ENCODE results near the gene MAPK1. TPM values are rescaled to one million over a fixed set of nuclear protein-coding genes. Genes with fewer than 3 reads are reported as not detected.

The MAPK1 gene
- total and polyA plus RNA-seq, 9 of the 15 experiments (the other 6 are each of a cell fraction or from before 2014, with no cell fraction given) = 46.3 to 575 (median 283) TPM

GRCh38 chr22:21707677-21708076 lies 159.8 kb downstream of the MAPK1 start (continued):
- TF ChIP-seq CTCFL (IDR thresholded peaks at IDR 0.05; ENCODE audit: borderline replicate concordance, insufficient read depth, low read depth, low read length, poor library complexity, severe bottlenecking) = no peak
- TF ChIP-seq ZBTB7A (IDR thresholded peaks at IDR 0.05; ENCODE audit: borderline replicate concordance, control insufficient read depth, low read depth, low read length) = no peak
- no peak for TF ChIP-seq NFIX (CRISPR knock-in tag; IDR thresholded peaks at IDR 0.05; ENCODE audit: low read depth)
- no peak for TF ChIP-seq RFX5 (IDR thresholded peaks at IDR 0.05; ENCODE audit: low read depth, low read length)
- TF ChIP-seq RCOR1 (IDR thresholded peaks at IDR 0.05; ENCODE audit: borderline replicate concordance in 1 of 2, low read depth in 2 of 2, low read length in 2 of 2) = peak; percentile 95 to 100
- no peak for TF ChIP-seq PML (IDR thresholded peaks at IDR 0.05; ENCODE audit: low read length)
- no peak for TF ChIP-seq PHF21A (IDR thresholded peaks at IDR 0.05; ENCODE audit: borderline replicate concordance, low read depth)
- no peak for TF ChIP-seq CHD4 (IDR thresholded peaks at IDR 0.05; ENCODE audit: insufficient read depth, insufficient replicate concordance, low read depth, low read length, poor library complexity, severe bottlenecking)
- TF ChIP-seq CCAR2 (IDR thresholded peaks at IDR 0.05; ENCODE audit: low read depth, low read length) = no peak
- no peak for TF ChIP-seq SAP30 (IDR thresholded peaks at IDR 0.05; ENCODE audit: borderline replicate concordance, insufficient read depth, low read depth, low read length, poor library complexity, severe bottlenecking)
- TF ChIP-seq HMG20B (CRISPR knock-in tag; IDR thresholded peaks at IDR 0.05) = no peak
- no peak for TF ChIP-seq TFAM (CRISPR knock-in tag; conservative IDR thresholded peaks at IDR 0.05)
- TF ChIP-seq ZNF644 (tag; IDR thresholded peaks at IDR 0.05; ENCODE audit: low read depth) = no peak
- no peak for TF ChIP-seq SIRT6 (IDR thresholded peaks at IDR 0.05; ENCODE audit: low read depth, low read length)
- TF ChIP-seq ATF4 (CRISPR knock-in tag; IDR thresholded peaks at IDR 0.05) = no peak
- no peak for TF ChIP-seq RHOXF2B (CRISPR knock-in tag; conservative IDR thresholded peaks at IDR 0.05)
- no peak for TF ChIP-seq MAFF (IDR thresholded peaks at IDR 0.05; ENCODE audit: low read length)
- no peak for TF ChIP-seq TSC22D4 (tag; IDR thresholded peaks at IDR 0.05)
- no peak for TF ChIP-seq ZNF143 (CRISPR knock-in tag; IDR thresholded peaks at IDR 0.05)
- peak; percentile 62; the same call in 1 of the 2 replicates for TF ChIP-seq HMGXB4 (CRISPR knock-in tag; IDR thresholded peaks at IDR 0.05)
- TF ChIP-seq ZNF766 (CRISPR knock-in tag; conservative IDR thresholded peaks at IDR 0.05) = no peak
- TF ChIP-seq FOXO4 (CRISPR knock-in tag; IDR thresholded peaks at IDR 0.05) = no peak
- no peak for TF ChIP-seq HSF4 (CRISPR knock-in tag; IDR thresholded peaks at IDR 0.05; ENCODE audit: borderline replicate concordance)
